K562 (cell line): ENCODE measurements around the gene NFKBIA. TPM values are rescaled to one million over a fixed set of nuclear protein-coding genes. Genes with fewer than 3 reads are reported as not detected.
"Not testable (repeated sequence)": the region's sequence is repeated elsewhere in the genome, so short reads cannot be mapped to it uniquely, and the experiment has no call there.

Source experiments
- CBFA2T3 ChIP-seq: fragments of 450-650 bp; IDR thresholded peaks from 2 replicates; pipeline ENCODE4 v1.6.1; 2017
- CREM ChIP-seq: IDR thresholded peaks from 2 replicates; pipeline ENCODE4 v1.6.1; 2014; ENCODE audit warnings: antibody characterized with exemption, low read depth
- EGR1 ChIP-seq: fragments of 450-650 bp; conservative IDR thresholded peaks from 2 replicates; pipeline ENCODE4 v1.6.1; 2017; ENCODE audit warnings: mild to moderate bottlenecking
- EP300 ChIP-seq: IDR thresholded peaks from 2 replicates; pipeline ENCODE4 v1.6.1; 2012; ENCODE audit warnings: low read length, improper control_type of control experiment
- FOXM1 ChIP-seq, 2 experiments: fragments of 450-650 bp in 1 of 2; sonication (generic) in 1 of 2; formaldehyde crosslinking in 1 of 2; IDR thresholded peaks; 2 replicates each; pipeline versions ENCODE4 v1.6.1 to v1.9.0; 2017 to 2022; ENCODE audit warnings: low read depth in 2 of 2, mild to moderate bottlenecking in 2 of 2, missing genetic modification reagents in 1 of 2, moderate library complexity in 1 of 2
- POLR2A ChIP-seq: fragments of 450-650 bp; conservative IDR thresholded peaks from 2 replicates; pipeline ENCODE4 v1.6.1; 2016
- TRIM24 ChIP-seq, 2 experiments: fragments of 450-650 bp; IDR thresholded peaks; 2 replicates each; pipeline ENCODE4 v1.6.1; 2016
- ZNF639 ChIP-seq, 2 experiments: fragments of 200-800 bp in 1 of 2; sonication (Bioruptor generic) in 1 of 2; sonication (generic) in 1 of 2; formaldehyde crosslinking in 1 of 2; IDR thresholded peaks in 1 of 2; conservative IDR thresholded peaks in 1 of 2; 2 replicates each; pipeline versions ENCODE4 v1.5.0 to v1.6.1; 2016 to 2020; ENCODE audit warnings: missing compliant biosample characterization in 1 of 2, missing genetic modification characterization in 1 of 2, missing genetic modification reagents in 1 of 2
- polyA plus RNA-seq, 8 experiments: library from polyadenylated mRNA; depleted of rRNA in 4 of 8; stranded (reverse) in 5 of 8; unstranded in 3 of 8; fragments of >200 nt; fragmentation: Nextera tagmentation in 2 of 8; fragmentation: Illumina TruSeq in 1 of 8; extraction: Ambion mirVana in 2 of 8; extraction: Trizol in 1 of 8; gene quantifications; 2 replicates each; pipeline versions ENCODE4 v1.2.1 to v1.2.3, GENCODE V29; 2011 to 2014; ENCODE audit warnings: inconsistent platforms in 1 of 8, missing spikeins in 1 of 8
- total RNA-seq, 7 experiments: library from RNA; depleted of rRNA in 6 of 7; stranded (reverse); fragments of >200 nt in 6 of 7; fragmentation: Illumina TruSeq in 2 of 7; extraction: Trizol in 2 of 7; gene quantifications; 2 replicates each; pipeline versions ENCODE4 v1.2.1 to v1.2.3, GENCODE V29; 2011 to 2021; ENCODE audit warnings: low replicate concordance in 1 of 7
- TF ChIP-seq, protein P1 (sequence below): fragments of 450-650 bp; IDR thresholded peaks from 2 replicates; pipeline ENCODE4 v1.6.1; 2016; ENCODE audit warnings: mild to moderate bottlenecking, moderate library complexity
- TF ChIP-seq, protein P2 (sequence below): fragments of 450-650 bp; IDR thresholded peaks from 2 replicates; pipeline ENCODE4 v1.6.1; 2017; ENCODE audit warnings: antibody characterized with exemption, mild to moderate bottlenecking

The NFKBIA gene
- total and polyA plus RNA-seq, 9 of the 15 experiments (the other 6 are each of a cell fraction or from before 2014, with no cell fraction given) = 6.9 to 31.8 (median 18.2) TPM

- TF ChIP-seq, protein P1, sequence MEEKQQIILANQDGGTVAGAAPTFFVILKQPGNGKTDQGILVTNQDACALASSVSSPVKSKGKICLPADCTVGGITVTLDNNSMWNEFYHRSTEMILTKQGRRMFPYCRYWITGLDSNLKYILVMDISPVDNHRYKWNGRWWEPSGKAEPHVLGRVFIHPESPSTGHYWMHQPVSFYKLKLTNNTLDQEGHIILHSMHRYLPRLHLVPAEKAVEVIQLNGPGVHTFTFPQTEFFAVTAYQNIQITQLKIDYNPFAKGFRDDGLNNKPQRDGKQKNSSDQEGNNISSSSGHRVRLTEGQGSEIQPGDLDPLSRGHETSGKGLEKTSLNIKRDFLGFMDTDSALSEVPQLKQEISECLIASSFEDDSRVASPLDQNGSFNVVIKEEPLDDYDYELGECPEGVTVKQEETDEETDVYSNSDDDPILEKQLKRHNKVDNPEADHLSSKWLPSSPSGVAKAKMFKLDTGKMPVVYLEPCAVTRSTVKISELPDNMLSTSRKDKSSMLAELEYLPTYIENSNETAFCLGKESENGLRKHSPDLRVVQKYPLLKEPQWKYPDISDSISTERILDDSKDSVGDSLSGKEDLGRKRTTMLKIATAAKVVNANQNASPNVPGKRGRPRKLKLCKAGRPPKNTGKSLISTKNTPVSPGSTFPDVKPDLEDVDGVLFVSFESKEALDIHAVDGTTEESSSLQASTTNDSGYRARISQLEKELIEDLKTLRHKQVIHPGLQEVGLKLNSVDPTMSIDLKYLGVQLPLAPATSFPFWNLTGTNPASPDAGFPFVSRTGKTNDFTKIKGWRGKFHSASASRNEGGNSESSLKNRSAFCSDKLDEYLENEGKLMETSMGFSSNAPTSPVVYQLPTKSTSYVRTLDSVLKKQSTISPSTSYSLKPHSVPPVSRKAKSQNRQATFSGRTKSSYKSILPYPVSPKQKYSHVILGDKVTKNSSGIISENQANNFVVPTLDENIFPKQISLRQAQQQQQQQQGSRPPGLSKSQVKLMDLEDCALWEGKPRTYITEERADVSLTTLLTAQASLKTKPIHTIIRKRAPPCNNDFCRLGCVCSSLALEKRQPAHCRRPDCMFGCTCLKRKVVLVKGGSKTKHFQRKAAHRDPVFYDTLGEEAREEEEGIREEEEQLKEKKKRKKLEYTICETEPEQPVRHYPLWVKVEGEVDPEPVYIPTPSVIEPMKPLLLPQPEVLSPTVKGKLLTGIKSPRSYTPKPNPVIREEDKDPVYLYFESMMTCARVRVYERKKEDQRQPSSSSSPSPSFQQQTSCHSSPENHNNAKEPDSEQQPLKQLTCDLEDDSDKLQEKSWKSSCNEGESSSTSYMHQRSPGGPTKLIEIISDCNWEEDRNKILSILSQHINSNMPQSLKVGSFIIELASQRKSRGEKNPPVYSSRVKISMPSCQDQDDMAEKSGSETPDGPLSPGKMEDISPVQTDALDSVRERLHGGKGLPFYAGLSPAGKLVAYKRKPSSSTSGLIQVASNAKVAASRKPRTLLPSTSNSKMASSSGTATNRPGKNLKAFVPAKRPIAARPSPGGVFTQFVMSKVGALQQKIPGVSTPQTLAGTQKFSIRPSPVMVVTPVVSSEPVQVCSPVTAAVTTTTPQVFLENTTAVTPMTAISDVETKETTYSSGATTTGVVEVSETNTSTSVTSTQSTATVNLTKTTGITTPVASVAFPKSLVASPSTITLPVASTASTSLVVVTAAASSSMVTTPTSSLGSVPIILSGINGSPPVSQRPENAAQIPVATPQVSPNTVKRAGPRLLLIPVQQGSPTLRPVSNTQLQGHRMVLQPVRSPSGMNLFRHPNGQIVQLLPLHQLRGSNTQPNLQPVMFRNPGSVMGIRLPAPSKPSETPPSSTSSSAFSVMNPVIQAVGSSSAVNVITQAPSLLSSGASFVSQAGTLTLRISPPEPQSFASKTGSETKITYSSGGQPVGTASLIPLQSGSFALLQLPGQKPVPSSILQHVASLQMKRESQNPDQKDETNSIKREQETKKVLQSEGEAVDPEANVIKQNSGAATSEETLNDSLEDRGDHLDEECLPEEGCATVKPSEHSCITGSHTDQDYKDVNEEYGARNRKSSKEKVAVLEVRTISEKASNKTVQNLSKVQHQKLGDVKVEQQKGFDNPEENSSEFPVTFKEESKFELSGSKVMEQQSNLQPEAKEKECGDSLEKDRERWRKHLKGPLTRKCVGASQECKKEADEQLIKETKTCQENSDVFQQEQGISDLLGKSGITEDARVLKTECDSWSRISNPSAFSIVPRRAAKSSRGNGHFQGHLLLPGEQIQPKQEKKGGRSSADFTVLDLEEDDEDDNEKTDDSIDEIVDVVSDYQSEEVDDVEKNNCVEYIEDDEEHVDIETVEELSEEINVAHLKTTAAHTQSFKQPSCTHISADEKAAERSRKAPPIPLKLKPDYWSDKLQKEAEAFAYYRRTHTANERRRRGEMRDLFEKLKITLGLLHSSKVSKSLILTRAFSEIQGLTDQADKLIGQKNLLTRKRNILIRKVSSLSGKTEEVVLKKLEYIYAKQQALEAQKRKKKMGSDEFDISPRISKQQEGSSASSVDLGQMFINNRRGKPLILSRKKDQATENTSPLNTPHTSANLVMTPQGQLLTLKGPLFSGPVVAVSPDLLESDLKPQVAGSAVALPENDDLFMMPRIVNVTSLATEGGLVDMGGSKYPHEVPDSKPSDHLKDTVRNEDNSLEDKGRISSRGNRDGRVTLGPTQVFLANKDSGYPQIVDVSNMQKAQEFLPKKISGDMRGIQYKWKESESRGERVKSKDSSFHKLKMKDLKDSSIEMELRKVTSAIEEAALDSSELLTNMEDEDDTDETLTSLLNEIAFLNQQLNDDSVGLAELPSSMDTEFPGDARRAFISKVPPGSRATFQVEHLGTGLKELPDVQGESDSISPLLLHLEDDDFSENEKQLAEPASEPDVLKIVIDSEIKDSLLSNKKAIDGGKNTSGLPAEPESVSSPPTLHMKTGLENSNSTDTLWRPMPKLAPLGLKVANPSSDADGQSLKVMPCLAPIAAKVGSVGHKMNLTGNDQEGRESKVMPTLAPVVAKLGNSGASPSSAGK = peak; percentile 80
- TF ChIP-seq CBFA2T3 = peak; percentile 67
- 0 out of 2 replicates have a peak, but pooled peaks have one; percentile 39 for TF ChIP-seq POLR2A
- TF ChIP-seq EP300 = peak; percentile 22; the same call in 1 of the 2 replicates
- TF ChIP-seq FOXM1 (IDR thresholded peaks at IDR 0.05; ENCODE audit: low read depth) = peak; percentile 42; the same call in 1 of the 2 replicates
- TF ChIP-seq FOXM1 (CRISPR knock-in tag; IDR thresholded peaks at IDR 0.05; ENCODE audit: low read depth) = not testable (repeated sequence)
- 0 out of 4 replicates have a peak, but pooled peaks of 1 of the 2 experiments have one; percentile 26 for TF ChIP-seq TRIM24 (IDR thresholded peaks at IDR 0.05)
- TF ChIP-seq, protein P2, sequence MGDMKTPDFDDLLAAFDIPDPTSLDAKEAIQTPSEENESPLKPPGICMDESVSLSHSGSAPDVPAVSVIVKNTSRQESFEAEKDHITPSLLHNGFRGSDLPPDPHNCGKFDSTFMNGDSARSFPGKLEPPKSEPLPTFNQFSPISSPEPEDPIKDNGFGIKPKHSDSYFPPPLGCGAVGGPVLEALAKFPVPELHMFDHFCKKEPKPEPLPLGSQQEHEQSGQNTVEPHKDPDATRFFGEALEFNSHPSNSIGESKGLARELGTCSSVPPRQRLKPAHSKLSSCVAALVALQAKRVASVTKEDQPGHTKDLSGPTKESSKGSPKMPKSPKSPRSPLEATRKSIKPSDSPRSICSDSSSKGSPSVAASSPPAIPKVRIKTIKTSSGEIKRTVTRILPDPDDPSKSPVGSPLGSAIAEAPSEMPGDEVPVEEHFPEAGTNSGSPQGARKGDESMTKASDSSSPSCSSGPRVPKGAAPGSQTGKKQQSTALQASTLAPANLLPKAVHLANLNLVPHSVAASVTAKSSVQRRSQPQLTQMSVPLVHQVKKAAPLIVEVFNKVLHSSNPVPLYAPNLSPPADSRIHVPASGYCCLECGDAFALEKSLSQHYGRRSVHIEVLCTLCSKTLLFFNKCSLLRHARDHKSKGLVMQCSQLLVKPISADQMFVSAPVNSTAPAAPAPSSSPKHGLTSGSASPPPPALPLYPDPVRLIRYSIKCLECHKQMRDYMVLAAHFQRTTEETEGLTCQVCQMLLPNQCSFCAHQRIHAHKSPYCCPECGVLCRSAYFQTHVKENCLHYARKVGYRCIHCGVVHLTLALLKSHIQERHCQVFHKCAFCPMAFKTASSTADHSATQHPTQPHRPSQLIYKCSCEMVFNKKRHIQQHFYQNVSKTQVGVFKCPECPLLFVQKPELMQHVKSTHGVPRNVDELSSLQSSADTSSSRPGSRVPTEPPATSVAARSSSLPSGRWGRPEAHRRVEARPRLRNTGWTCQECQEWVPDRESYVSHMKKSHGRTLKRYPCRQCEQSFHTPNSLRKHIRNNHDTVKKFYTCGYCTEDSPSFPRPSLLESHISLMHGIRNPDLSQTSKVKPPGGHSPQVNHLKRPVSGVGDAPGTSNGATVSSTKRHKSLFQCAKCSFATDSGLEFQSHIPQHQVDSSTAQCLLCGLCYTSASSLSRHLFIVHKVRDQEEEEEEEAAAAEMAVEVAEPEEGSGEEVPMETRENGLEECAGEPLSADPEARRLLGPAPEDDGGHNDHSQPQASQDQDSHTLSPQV = peak; percentile 65; the same call in 1 of the 2 replicates
- peak; percentile 52; the same call in 1 of the 2 replicates for TF ChIP-seq EGR1
- 0 out of 2 replicates have a peak, but pooled peaks have one; percentile 32 for TF ChIP-seq CREM
- TF ChIP-seq ZNF639 (CRISPR knock-in tag; conservative IDR thresholded peaks at IDR 0.05 in 1 of 2, IDR thresholded peaks at IDR 0.05 in 1 of 2) = 0 out of 4 replicates have a peak, but pooled peaks of 1 of the 2 experiments have one; percentile 33
Observed at GRCh38 chr14:35359655-35360054, 44.9 kb downstream of the NFKBIA start (continued).
